HepG2 (cell line): ENCODE results near the gene KIF26B.

Experiments
- CEBPB ChIP-seq: IDR thresholded peaks from 2 replicates; pipeline ENCODE4 v1.6.1; 2011; ENCODE audit warnings: low read depth, low read length, improper control_type of control experiment, borderline replicate concordance
- CREB1 ChIP-seq, 2 experiments: fragments of 450-650 bp in 1 of 2; IDR thresholded peaks; 2 replicates each; pipeline ENCODE4 v1.6.1; 2016 to 2017; ENCODE audit warnings: control low read depth in 1 of 2, mild to moderate bottlenecking in 1 of 2, missing compliant biosample characterization in 1 of 2, missing genetic modification characterization in 1 of 2
- DPF2 ChIP-seq: sonication (generic); formaldehyde crosslinking; IDR thresholded peaks from 2 replicates; pipeline ENCODE4 v1.4.0; 2020; ENCODE audit warnings: mild to moderate bottlenecking, low read depth, missing genetic modification reagents, borderline replicate concordance
- ISL2 ChIP-seq: sonication (generic); formaldehyde crosslinking; IDR thresholded peaks from 2 replicates; pipeline ENCODE4 v1.5.0; 2020; ENCODE audit warnings: missing genetic modification reagents
- U2AF1 ChIP-seq: fragments of 200-400 bp; formaldehyde crosslinking; optimal IDR thresholded peaks from 2 replicates; pipeline ENCODE3; 2017; ENCODE audit warnings: mild to moderate bottlenecking, low read depth, low read length
- TF ChIP-seq, protein P1 (sequence below): sonication (generic); formaldehyde crosslinking; IDR thresholded peaks from 2 replicates; pipeline ENCODE4 v1.5.0; 2020; ENCODE audit warnings: mild to moderate bottlenecking, missing genetic modification reagents, moderate library complexity
- TF ChIP-seq, protein P2 (sequence below): sonication (generic); formaldehyde crosslinking; IDR thresholded peaks from 2 replicates; pipeline ENCODE4 v1.8.0; 2022; ENCODE audit warnings: mild to moderate bottlenecking, missing genetic modification reagents, moderate library complexity
- TF ChIP-seq, protein P3 (sequence below): sonication (generic); formaldehyde crosslinking; IDR thresholded peaks from 2 replicates; pipeline ENCODE4 v1.4.0; 2020; ENCODE audit warnings: mild to moderate bottlenecking, missing genetic modification reagents

DNA sequence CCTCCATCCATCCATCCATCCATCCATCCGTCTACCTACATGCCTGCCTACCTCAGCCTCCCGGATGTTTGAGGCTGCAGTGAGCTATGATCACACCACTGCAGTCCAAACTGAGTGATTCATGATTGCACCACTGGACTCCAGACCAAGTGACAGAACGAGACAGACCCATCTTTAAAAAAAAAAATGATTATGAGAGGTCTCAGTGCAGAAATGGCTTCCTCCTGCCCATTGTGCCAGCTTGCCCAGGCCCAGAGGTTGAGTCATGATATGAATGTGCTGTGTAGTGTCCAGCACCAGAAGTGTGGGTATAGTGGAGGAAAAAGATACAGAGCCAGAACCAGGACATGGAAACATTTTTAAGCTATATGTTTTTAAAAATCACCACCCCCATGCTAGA is 149.9 kb downstream of the KIF26B start:
- TF ChIP-seq CEBPB (no peak), U2AF1 (no peak), ISL2 (CRISPR knock-in tag) (no peak), CREB1 (IDR thresholded peaks at IDR 0.05) (no peak), CREB1 (CRISPR knock-in tag; IDR thresholded peaks at IDR 0.05) (no peak), DPF2 (no peak)
- TF ChIP-seq, protein P1, sequence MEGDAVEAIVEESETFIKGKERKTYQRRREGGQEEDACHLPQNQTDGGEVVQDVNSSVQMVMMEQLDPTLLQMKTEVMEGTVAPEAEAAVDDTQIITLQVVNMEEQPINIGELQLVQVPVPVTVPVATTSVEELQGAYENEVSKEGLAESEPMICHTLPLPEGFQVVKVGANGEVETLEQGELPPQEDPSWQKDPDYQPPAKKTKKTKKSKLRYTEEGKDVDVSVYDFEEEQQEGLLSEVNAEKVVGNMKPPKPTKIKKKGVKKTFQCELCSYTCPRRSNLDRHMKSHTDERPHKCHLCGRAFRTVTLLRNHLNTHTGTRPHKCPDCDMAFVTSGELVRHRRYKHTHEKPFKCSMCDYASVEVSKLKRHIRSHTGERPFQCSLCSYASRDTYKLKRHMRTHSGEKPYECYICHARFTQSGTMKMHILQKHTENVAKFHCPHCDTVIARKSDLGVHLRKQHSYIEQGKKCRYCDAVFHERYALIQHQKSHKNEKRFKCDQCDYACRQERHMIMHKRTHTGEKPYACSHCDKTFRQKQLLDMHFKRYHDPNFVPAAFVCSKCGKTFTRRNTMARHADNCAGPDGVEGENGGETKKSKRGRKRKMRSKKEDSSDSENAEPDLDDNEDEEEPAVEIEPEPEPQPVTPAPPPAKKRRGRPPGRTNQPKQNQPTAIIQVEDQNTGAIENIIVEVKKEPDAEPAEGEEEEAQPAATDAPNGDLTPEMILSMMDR (CRISPR knock-in tag): no peak
- TF ChIP-seq, protein P2, sequence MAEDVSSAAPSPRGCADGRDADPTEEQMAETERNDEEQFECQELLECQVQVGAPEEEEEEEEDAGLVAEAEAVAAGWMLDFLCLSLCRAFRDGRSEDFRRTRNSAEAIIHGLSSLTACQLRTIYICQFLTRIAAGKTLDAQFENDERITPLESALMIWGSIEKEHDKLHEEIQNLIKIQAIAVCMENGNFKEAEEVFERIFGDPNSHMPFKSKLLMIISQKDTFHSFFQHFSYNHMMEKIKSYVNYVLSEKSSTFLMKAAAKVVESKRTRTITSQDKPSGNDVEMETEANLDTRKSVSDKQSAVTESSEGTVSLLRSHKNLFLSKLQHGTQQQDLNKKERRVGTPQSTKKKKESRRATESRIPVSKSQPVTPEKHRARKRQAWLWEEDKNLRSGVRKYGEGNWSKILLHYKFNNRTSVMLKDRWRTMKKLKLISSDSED: no peak
- TF ChIP-seq, protein P3, sequence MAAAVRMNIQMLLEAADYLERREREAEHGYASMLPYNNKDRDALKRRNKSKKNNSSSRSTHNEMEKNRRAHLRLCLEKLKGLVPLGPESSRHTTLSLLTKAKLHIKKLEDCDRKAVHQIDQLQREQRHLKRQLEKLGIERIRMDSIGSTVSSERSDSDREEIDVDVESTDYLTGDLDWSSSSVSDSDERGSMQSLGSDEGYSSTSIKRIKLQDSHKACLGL (CRISPR knock-in tag): no peak
